Esophagus muscularis mucosa (tissue), 4 donors: ENCODE data around the gene FEM1A. TPM values are rescaled to one million over a fixed set of nuclear protein-coding genes. Genes with fewer than 3 reads are reported as not detected.
A peak's percentile ranks its signal among the peaks of the same experiment; 100 is the strongest.

Experiments used
- DNase-seq: peaks from one replicate; pipeline ENCODE4 v3.0.0-alpha.2; 2017; ENCODE audit errors: extremely low spot score
- H3K27ac ChIP-seq, 4 donors: fragments of 200-600 bp; sonication (generic); replicated peaks in 1 of 4; 1 replicate in 3 of 4; 2 replicates in 1 of 4; pipeline ENCODE4 v1.5.1; 2016 to 2019; ENCODE audit warnings: mild to moderate bottlenecking in 1 of 4
- H3K27me3 ChIP-seq, 4 donors: fragments of 200-600 bp; sonication (generic); one replicate each; pipeline versions ENCODE4 v1.5.1 to v1.6.0; 2016 to 2019
- H3K36me3 ChIP-seq, 4 donors: fragments of 200-600 bp; sonication (generic); one replicate each; pipeline ENCODE4 v1.5.1; 2016 to 2019
- H3K4me1 ChIP-seq, 4 donors: fragments of 200-600 bp; sonication (generic); one replicate each; pipeline ENCODE4 v1.5.1; 2016 to 2019
- H3K4me3 ChIP-seq, 4 donors: fragments of 200-600 bp; sonication (generic); 1 replicate in 2 of 4; 2 replicates in 2 of 4; pipeline ENCODE4 v1.5.1; 2016 to 2019; ENCODE audit warnings: mild to moderate bottlenecking in 4 of 4, moderate library complexity in 1 of 4
- H3K9me3 ChIP-seq, 4 donors: fragments of 200-600 bp; sonication (generic); 1 replicate in 3 of 4; 2 replicates in 1 of 4; pipeline ENCODE4 v1.5.1; 2016 to 2019
- EP300 ChIP-seq: sonication (generic); formaldehyde crosslinking; IDR thresholded peaks from one replicate; pipeline ENCODE4 v1.6.1; 2017; ENCODE audit warnings: antibody characterized with exemption
- POLR2A ChIP-seq: fragments of 450-650 bp; IDR thresholded peaks from one replicate; pipeline ENCODE4 v1.6.1; 2017; ENCODE audit warnings: antibody characterized with exemption, moderate library complexity, mild to moderate bottlenecking, low read depth
- POLR2AphosphoS5 ChIP-seq, 2 donors: sonication (generic); formaldehyde crosslinking; IDR thresholded peaks; one replicate each; pipeline ENCODE4 v1.6.1; 2017; ENCODE audit warnings: antibody characterized with exemption in 2 of 2
- WGBS: methylation state at CpG from one replicate; pipeline ENCODE4 v1.1.5; 2018; 5-methylcytosine and 5-hydroxymethylcytosine counted together
- intact Hi-C: fragments of 100-400 bp; cut with DNase I; formaldehyde crosslinking; loops from one replicate; pipeline ENCODE4 v1.15.1; 2023
- total RNA-seq, 4 donors: library from RNA; depleted of rRNA; stranded (reverse); fragments of >200 nt; gene quantifications; one replicate each; pipeline versions ENCODE4 v1.1.0 to v1.2.1, GENCODE V29; 2016
- TF ChIP-seq, protein P1 (sequence below), 3 experiments: fragments of 200-600 bp in 2 of 3; fragments of 450-650 bp in 1 of 3; sonication (generic) in 2 of 3; IDR thresholded peaks; one replicate each; pipeline ENCODE4 v1.5.1; 2017 to 2019; ENCODE audit warnings: antibody characterized with exemption in 3 of 3, mild to moderate bottlenecking in 2 of 3, moderate library complexity in 1 of 3

The FEM1A gene
- total RNA-seq, 4 donors from 2014 or later, result 16.2 to 22.8 (median 19.9) TPM

DNA sequence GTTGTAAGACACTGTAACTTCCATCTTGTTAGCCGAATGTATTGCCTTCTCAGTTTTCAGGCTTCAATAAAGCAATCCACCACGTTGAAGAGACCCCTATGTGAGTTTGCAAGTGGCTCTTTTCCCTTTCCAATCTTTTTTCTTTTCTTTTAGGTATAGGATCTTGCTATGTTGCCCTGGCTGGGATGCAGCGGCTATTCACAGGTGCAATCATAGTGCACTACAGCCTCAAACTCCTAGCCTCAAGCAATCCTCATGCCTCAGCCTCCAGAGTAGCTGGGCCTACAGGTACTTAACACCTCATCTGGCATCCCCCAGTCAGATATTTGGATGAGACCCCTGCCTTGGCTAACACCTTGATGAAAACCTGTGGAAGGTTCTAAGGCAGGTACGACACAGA lies 33.5 kb upstream of the FEM1A start:
- DNase-seq, result no peak
- no peaks in the 10 kb centered on the region for H3K9me3 ChIP-seq
- H3K36me3 ChIP-seq, result no peaks in the 10 kb centered on the region
- no peak overlapping the region for H3K4me3 ChIP-seq
- intact Hi-C loops, result no loop called here
- peaks cover 10 to 15% (median 14%) of the 10 kb centered on the region in 4 donors for H3K4me1 ChIP-seq
- TF ChIP-seq EP300 (no peak), POLR2A (no peak)
- TF ChIP-seq, protein P1, sequence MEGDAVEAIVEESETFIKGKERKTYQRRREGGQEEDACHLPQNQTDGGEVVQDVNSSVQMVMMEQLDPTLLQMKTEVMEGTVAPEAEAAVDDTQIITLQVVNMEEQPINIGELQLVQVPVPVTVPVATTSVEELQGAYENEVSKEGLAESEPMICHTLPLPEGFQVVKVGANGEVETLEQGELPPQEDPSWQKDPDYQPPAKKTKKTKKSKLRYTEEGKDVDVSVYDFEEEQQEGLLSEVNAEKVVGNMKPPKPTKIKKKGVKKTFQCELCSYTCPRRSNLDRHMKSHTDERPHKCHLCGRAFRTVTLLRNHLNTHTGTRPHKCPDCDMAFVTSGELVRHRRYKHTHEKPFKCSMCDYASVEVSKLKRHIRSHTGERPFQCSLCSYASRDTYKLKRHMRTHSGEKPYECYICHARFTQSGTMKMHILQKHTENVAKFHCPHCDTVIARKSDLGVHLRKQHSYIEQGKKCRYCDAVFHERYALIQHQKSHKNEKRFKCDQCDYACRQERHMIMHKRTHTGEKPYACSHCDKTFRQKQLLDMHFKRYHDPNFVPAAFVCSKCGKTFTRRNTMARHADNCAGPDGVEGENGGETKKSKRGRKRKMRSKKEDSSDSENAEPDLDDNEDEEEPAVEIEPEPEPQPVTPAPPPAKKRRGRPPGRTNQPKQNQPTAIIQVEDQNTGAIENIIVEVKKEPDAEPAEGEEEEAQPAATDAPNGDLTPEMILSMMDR (IDR thresholded peaks at IDR 0.05), result no peak
- WGBS, result 79% methylated on average over 4 of the region's 4 CpGs
- H3K27me3 ChIP-seq, result peaks cover 0 to 18% (median 2%) of the 10 kb centered on the region in 4 donors
- no peak overlapping the region for H3K27ac ChIP-seq

DNA sequence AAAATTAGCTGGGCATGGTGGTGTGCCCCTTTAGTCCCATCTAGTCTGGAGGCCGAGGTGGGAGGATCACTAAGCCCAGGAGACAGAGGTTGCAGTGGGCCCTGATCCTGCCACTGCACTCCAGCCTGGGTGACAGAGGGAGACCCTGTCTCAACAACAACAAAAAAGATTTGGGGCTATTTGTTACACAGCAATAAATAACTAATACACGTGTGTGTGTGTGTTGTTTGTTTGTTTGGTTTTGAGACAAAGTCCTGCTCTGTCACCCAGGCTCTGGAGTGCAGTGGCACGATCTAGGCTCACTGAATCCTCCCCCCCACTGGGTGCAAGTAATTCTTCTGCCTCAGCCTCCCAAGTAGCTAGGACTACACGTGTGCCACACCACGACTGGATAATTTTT lies 32.9 kb upstream of the FEM1A start:
- no peaks in the 10 kb centered on the region for H3K9me3 ChIP-seq
- DNase-seq, result no peak
- H3K4me3 ChIP-seq, result no peak overlapping the region
- no peak overlapping the region for H3K27ac ChIP-seq
- no peak for TF ChIP-seq EP300
- TF ChIP-seq, protein P1 (IDR thresholded peaks at IDR 0.05), result no peak
- TF ChIP-seq POLR2AphosphoS5 (IDR thresholded peaks at IDR 0.05), result no peak
- TF ChIP-seq POLR2A, result no peak
- peaks cover 10 to 15% (median 14%) of the 10 kb centered on the region in 4 donors for H3K4me1 ChIP-seq
- H3K27me3 ChIP-seq, result peaks cover 0 to 24% (median 2%) of the 10 kb centered on the region in 4 donors
- 78% methylated on average over 5 of the region's 5 CpGs for WGBS
- no peaks in the 10 kb centered on the region for H3K36me3 ChIP-seq
- intact Hi-C loops, result no loop called here

DNA sequence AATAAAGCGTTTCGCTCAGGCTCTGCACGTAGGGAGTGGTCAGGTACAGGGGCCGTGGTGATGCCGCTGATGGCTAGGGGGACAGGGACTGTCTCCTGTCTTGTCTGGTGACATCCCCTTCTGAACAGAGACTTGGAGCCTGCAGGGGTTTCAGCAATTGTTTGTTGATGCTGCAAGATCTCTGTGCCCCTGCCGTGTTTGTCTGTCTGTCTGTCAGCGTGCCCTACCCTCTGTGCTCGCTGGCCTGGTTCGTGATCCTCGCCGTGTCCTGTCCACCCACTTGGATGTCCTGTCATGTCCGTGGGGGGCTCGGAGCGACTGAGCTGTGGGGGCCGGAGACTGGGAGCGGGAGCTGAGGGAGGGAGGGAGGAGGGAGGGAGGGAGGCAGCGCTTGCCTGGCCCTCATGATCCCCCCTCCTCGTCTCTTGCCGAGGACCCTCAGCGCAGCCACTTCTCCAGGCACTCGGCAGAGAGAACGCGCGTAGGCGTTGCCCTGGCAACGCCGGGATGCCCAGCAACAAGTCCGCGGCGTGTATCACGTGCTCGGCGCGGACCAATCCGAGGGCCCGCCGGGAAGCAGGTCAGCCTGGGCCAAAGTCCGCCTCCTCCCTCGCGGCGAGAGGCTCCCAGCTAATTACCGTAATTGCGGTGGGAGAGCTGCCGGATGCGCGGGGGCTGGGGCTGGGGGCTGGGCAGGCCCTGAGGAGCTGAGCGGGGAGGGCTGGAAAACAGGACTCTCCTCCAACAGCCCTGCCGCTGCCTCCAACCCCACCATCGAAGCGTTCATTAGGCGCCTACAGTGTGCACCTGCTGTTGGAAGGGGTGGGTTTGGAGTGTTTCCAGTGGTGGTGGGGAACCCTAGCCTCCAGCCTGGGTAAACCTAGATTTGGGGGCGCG lies 31.9 kb upstream of the FEM1A start:
- no peak overlapping the region for H3K27ac ChIP-seq
- H3K4me3 ChIP-seq, result peak overlapping the region; percentile 31 to 48 (median 44)
- WGBS, result 13% methylated on average over 17 of the region's 53 CpGs
- no peaks in the 10 kb centered on the region for H3K9me3 ChIP-seq
- H3K4me1 ChIP-seq, result peaks cover 10 to 15% (median 14%) of the 10 kb centered on the region in 4 donors
- H3K27me3 ChIP-seq, result peaks cover 0 to 33% (median 2%) of the 10 kb centered on the region in 4 donors
- TF ChIP-seq EP300 (no peak), POLR2AphosphoS5 (IDR thresholded peaks at IDR 0.05) (peak in 1 of 2 donors; percentile 37), POLR2A (no peak)
- H3K36me3 ChIP-seq, result no peaks in the 10 kb centered on the region
- peak; percentile 94 for DNase-seq
- intact Hi-C loops, result no loop called here

DNA sequence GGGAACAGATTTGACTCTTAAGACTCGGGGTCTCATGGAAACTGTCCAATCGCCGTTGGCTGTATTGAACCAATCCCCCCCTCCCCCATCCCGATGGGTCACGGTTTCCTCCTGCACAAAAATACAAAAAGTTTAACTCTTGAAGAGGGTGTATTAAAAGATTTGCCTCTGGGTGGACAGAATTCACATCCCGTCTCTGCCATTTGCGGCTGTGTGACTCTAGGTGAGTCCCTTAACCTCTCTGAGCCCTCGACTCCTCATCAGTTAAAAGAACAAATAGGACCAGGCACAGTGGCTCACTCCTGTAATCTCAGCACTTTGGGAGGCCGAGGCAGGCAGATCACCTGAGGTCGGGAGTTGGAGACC lies 31.3 kb upstream of the FEM1A start:
- TF ChIP-seq EP300, result no peak
- TF ChIP-seq POLR2A, result no peak
- TF ChIP-seq, protein P1 (IDR thresholded peaks at IDR 0.05), result no peak
- TF ChIP-seq POLR2AphosphoS5 (IDR thresholded peaks at IDR 0.05), result no peak
- Histone ChIP-seq H3K4me1 (peaks cover 10 to 15% (median 14%) of the 10 kb centered on the region in 4 donors), H3K27me3 (peaks cover 0 to 39% (median 2%) of the 10 kb centered on the region in 4 donors), H3K36me3 (no peaks in the 10 kb centered on the region), H3K4me3 (peak overlapping the region; percentile 31 to 48 (median 44)), H3K27ac (no peak overlapping the region), H3K9me3 (no peaks in the 10 kb centered on the region)
- WGBS, result 48% methylated on average over 10 of the region's 10 CpGs
- no peak for DNase-seq
- intact Hi-C loops, result no loop called here

DNA sequence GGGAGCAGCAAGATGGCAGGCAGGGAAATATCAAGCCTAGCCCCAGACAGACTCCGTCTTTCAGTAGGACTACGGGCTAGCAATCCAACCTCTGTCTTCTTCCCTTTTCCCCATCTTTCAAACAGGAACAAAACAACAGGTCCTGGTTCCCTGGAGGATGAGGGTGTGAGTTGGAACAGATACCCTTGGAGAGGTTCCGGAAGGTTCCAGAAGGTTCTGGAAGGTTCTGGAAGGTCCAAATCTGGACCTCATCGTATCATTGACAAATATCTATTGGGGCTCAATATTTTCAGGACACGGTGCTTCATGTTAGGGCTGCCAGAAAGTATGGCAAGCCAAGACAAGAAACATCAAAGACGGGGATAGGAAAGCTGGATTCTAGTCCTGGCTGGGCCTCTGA lies 28.5 kb upstream of the FEM1A start:
- Histone ChIP-seq H3K27me3 (peaks cover 0 to 43% (median 2%) of the 10 kb centered on the region in 4 donors), H3K4me1 (peaks cover 10 to 15% (median 14%) of the 10 kb centered on the region in 4 donors), H3K9me3 (no peaks in the 10 kb centered on the region), H3K27ac (no peak overlapping the region), H3K4me3 (no peak overlapping the region), H3K36me3 (no peaks in the 10 kb centered on the region)
- DNase-seq, result no peak
- intact Hi-C loops, result no loop called here
- no peak for TF ChIP-seq POLR2AphosphoS5 (IDR thresholded peaks at IDR 0.05)
- TF ChIP-seq POLR2A, result no peak
- TF ChIP-seq EP300, result no peak
- TF ChIP-seq, protein P1 (IDR thresholded peaks at IDR 0.05), result no peak
- WGBS, result 87% methylated on average over 6 of the region's 6 CpGs
